K562 (cell line): Measurements from ENCODE around the gene FEN1. TPM values are rescaled to one million over a fixed set of nuclear protein-coding genes. Genes with fewer than 3 reads are reported as not detected.

Source experiments
- BCLAF1 ChIP-seq, 2 experiments: fragments of 450-650 bp in 1 of 2; IDR thresholded peaks; 2 replicates each; pipeline ENCODE4 v1.6.1; 2011 to 2017; ENCODE audit warnings: low read depth in 2 of 2, antibody characterized with exemption in 1 of 2, borderline replicate concordance in 1 of 2, low read length in 1 of 2, mild to moderate bottlenecking in 1 of 2, mixed read lengths in 1 of 2; ENCODE audit not compliant: control insufficient read depth in 1 of 2
- CBX3 ChIP-seq, 2 experiments: IDR thresholded peaks; 1 replicate in 1 of 2; 2 replicates in 1 of 2; pipeline ENCODE4 v1.6.1; 2012; ENCODE audit warnings: inconsistent platforms in 2 of 2, low read length in 2 of 2, borderline replicate concordance in 1 of 2, control low read depth in 1 of 2
- CEBPG ChIP-seq, 3 experiments: fragments of 200-800 bp in 1 of 3; sonication (Bioruptor generic) in 1 of 3; sonication (generic) in 1 of 3; formaldehyde crosslinking in 1 of 3; IDR thresholded peaks in 2 of 3; conservative IDR thresholded peaks in 1 of 3; 2 replicates each; pipeline versions ENCODE4 v1.6.1 to v1.8.0; 2016 to 2022; ENCODE audit warnings: missing compliant biosample characterization in 2 of 3, missing genetic modification characterization in 2 of 3, mild to moderate bottlenecking in 1 of 3, missing genetic modification reagents in 1 of 3
- COPS2 ChIP-seq: fragments of 450-650 bp; conservative IDR thresholded peaks from 2 replicates; pipeline ENCODE4 v1.6.1; 2016; ENCODE audit warnings: mild to moderate bottlenecking, moderate library complexity
- FOS ChIP-seq: IDR thresholded peaks from 3 replicates; pipeline ENCODE4 v1.6.1; 2011; ENCODE audit not compliant: insufficient read length; ENCODE audit errors: extremely low read depth
- FOXM1 ChIP-seq, 2 experiments: fragments of 450-650 bp in 1 of 2; sonication (generic) in 1 of 2; formaldehyde crosslinking in 1 of 2; IDR thresholded peaks; 2 replicates each; pipeline versions ENCODE4 v1.6.1 to v1.9.0; 2017 to 2022; ENCODE audit warnings: low read depth in 2 of 2, mild to moderate bottlenecking in 2 of 2, missing genetic modification reagents in 1 of 2, moderate library complexity in 1 of 2
- GTF2F1 ChIP-seq: IDR thresholded peaks from 2 replicates; pipeline ENCODE4 v1.6.1; 2011; ENCODE audit warnings: low read depth, low read length, improper control_type of control experiment
- NEUROD1 ChIP-seq: fragments of 150-350 bp; IDR thresholded peaks from 2 replicates; pipeline ENCODE4 v1.6.1; 2014; ENCODE audit warnings: borderline replicate concordance, low read length, low read depth; ENCODE audit not compliant: partially characterized antibody
- NFIX ChIP-seq: fragments of 250-450 bp; sonication (Bioruptor Pico); IDR thresholded peaks from 2 replicates; pipeline ENCODE4 v1.4.0; 2020; ENCODE audit warnings: low read depth, mild to moderate bottlenecking, moderate library complexity
- PHB ChIP-seq: fragments of 250-450 bp; sonication (Bioruptor Pico); IDR thresholded peaks from 2 replicates; pipeline ENCODE4 v1.5.0; 2021
- SMC3 ChIP-seq: conservative IDR thresholded peaks from 2 replicates; pipeline ENCODE4 v1.6.1; 2011; ENCODE audit warnings: low read depth, low read length, improper control_type of control experiment; ENCODE audit not compliant: insufficient read depth
- TBP ChIP-seq: optimal IDR thresholded peaks from 2 replicates; pipeline ENCODE3; 2011; ENCODE audit warnings: low read depth, low read length, improper control_type of control experiment
- TEAD4 ChIP-seq, 2 experiments: sonication (generic) in 1 of 2; formaldehyde crosslinking in 1 of 2; IDR thresholded peaks; 2 replicates each; pipeline versions ENCODE4 v1.6.1 to v1.8.0; 2012 to 2022; ENCODE audit warnings: borderline replicate concordance in 1 of 2, inconsistent platforms in 1 of 2, low read length in 1 of 2, mild to moderate bottlenecking in 1 of 2, missing genetic modification reagents in 1 of 2
- YBX1 ChIP-seq: fragments of 450-650 bp; IDR thresholded peaks from 2 replicates; pipeline ENCODE4 v1.7.1; 2016; ENCODE audit warnings: mild to moderate bottlenecking
- ZBTB8A ChIP-seq: fragments of 450-650 bp; IDR thresholded peaks from 2 replicates; pipeline ENCODE4 v1.6.1; 2018; ENCODE audit warnings: mild to moderate bottlenecking, moderate library complexity; ENCODE audit not compliant: partially characterized antibody
- ZZZ3 ChIP-seq: fragments of 450-650 bp; IDR thresholded peaks from 2 replicates; pipeline ENCODE4 v1.6.1; 2016; ENCODE audit warnings: antibody characterized with exemption, mild to moderate bottlenecking, moderate library complexity
- polyA plus RNA-seq, 8 experiments: library from polyadenylated mRNA; depleted of rRNA in 4 of 8; stranded (reverse) in 5 of 8; unstranded in 3 of 8; fragments of >200 nt; fragmentation: Nextera tagmentation in 2 of 8; fragmentation: Illumina TruSeq in 1 of 8; extraction: Ambion mirVana in 2 of 8; extraction: Trizol in 1 of 8; gene quantifications; 2 replicates each; pipeline versions ENCODE4 v1.2.1 to v1.2.3, GENCODE V29; 2011 to 2014; ENCODE audit warnings: inconsistent platforms in 1 of 8, missing spikeins in 1 of 8
- total RNA-seq, 7 experiments: library from RNA; depleted of rRNA in 6 of 7; stranded (reverse); fragments of >200 nt in 6 of 7; fragmentation: Illumina TruSeq in 2 of 7; extraction: Trizol in 2 of 7; gene quantifications; 2 replicates each; pipeline versions ENCODE4 v1.2.1 to v1.2.3, GENCODE V29; 2011 to 2021; ENCODE audit warnings: low replicate concordance in 1 of 7
- TF ChIP-seq, protein P1 (sequence below): IDR thresholded peaks from 2 replicates; pipeline ENCODE4 v1.6.1; 2011; ENCODE audit not compliant: insufficient read length; ENCODE audit errors: extremely low read depth
- TF ChIP-seq, protein P2 (sequence below): fragments of 200-800 bp; sonication (Bioruptor generic); IDR thresholded peaks from 2 replicates; pipeline ENCODE4 v1.6.1; 2017; ENCODE audit warnings: missing genetic modification characterization, missing compliant biosample characterization

FEN1 gene
- total and polyA plus RNA-seq, 9 of the 15 experiments (the other 6 are each of a cell fraction or from before 2014, with no cell fraction given): 58.1 to 156 (median 137) TPM

- TF ChIP-seq, protein P1, sequence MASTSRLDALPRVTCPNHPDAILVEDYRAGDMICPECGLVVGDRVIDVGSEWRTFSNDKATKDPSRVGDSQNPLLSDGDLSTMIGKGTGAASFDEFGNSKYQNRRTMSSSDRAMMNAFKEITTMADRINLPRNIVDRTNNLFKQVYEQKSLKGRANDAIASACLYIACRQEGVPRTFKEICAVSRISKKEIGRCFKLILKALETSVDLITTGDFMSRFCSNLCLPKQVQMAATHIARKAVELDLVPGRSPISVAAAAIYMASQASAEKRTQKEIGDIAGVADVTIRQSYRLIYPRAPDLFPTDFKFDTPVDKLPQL: no peak
- TF ChIP-seq ZBTB8A (no peak), FOXM1 (IDR thresholded peaks at IDR 0.05; ENCODE audit: low read depth) (peak; percentile 82), FOXM1 (CRISPR knock-in tag; IDR thresholded peaks at IDR 0.05; ENCODE audit: low read depth) (no peak), NEUROD1 (peak; percentile 84), BCLAF1 (IDR thresholded peaks at IDR 0.05; ENCODE audit: borderline replicate concordance in 1 of 2, control insufficient read depth in 1 of 2, low read depth in 2 of 2, low read length in 1 of 2) (no peak), CBX3 (IDR thresholded peaks at IDR 0.05; ENCODE audit: borderline replicate concordance in 1 of 2, low read length in 2 of 2) (0 out of 3 replicates have a peak, but pooled peaks of 1 of the 2 experiments have one; percentile 26), ZZZ3 (no peak), CEBPG (CRISPR knock-in tag; IDR thresholded peaks at IDR 0.05) (no peak), CEBPG (tag; conservative IDR thresholded peaks at IDR 0.05 in 1 of 2, IDR thresholded peaks at IDR 0.05 in 1 of 2) (no peak), TEAD4 (IDR thresholded peaks at IDR 0.05; ENCODE audit: low read length) (peak; percentile 97), TEAD4 (CRISPR knock-in tag; IDR thresholded peaks at IDR 0.05; ENCODE audit: borderline replicate concordance) (no peak), YBX1 (no peak), NFIX (CRISPR knock-in tag) (no peak), PHB (CRISPR knock-in tag) (no peak), FOS (no peak), SMC3 (no peak), GTF2F1 (no peak), COPS2 (no peak), TBP (no peak)
- TF ChIP-seq, protein P2, sequence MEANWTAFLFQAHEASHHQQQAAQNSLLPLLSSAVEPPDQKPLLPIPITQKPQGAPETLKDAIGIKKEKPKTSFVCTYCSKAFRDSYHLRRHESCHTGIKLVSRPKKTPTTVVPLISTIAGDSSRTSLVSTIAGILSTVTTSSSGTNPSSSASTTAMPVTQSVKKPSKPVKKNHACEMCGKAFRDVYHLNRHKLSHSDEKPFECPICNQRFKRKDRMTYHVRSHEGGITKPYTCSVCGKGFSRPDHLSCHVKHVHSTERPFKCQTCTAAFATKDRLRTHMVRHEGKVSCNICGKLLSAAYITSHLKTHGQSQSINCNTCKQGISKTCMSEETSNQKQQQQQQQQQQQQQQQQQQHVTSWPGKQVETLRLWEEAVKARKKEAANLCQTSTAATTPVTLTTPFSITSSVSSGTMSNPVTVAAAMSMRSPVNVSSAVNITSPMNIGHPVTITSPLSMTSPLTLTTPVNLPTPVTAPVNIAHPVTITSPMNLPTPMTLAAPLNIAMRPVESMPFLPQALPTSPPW (CRISPR knock-in tag): peak; percentile 74
Observed at GRCh38 chr11:61800331-61801281, 7.9 kb downstream of the FEN1 start (continued).
